ENCODE results near the gene LUZP4. TPM values are rescaled to one million over a fixed set of nuclear protein-coding genes. Genes with fewer than 3 reads are reported as not detected.

Gene LUZP4
- polyA plus RNA-seq, 1 of the 3 experiments (the other 2 are of a cell fraction) = not detected

DNA sequence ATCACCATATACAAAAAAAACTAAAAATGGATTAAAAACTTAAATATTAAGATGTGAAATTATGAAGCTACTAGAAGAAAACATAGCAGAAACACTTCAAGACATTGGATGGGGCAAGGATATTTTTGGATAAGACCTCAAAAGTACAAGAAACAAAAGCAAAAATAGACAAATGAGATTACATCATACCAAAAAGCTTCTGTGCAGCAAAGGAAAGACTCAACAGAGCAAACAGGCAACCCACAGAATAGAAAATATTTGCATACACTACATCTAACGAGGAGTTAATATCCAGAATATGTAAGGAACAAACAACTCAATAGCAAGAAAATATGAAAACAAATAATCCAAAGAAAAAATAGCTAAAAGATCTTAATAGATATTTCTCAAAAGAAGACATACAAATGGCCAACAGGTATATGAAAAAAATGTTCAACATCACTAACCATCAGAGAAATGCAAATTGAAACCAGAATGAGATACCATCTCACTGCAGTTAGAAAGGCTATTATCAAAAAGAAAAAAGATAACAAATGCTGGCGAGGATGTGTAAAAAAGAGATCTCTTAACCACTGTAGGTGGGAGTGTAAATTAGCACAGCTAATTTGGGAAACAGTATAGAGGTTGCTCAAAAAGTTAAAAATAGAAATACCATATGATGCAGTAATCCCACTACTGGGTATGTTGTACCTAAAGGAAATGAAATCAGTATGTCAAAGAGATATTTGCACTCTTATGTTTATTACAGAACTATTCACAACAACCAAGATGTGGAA lies 37.9 kb upstream of the LUZP4 start:
- no peak overlapping the region for H3K27ac ChIP-seq (ENCODE audit: low read depth in 2 of 2, low read length in 1 of 2)
- no peaks in the 10 kb centered on the region for H4K20me1 ChIP-seq (ENCODE audit: insufficient read depth)
- no peaks in the 10 kb centered on the region; the same call in 1 of the 2 replicates for H3K9me2 ChIP-seq
- ChIA-PET CTCF (no interaction called here), POLR2A (no interaction called here)
- no peaks in the 10 kb centered on the region for H3K9me3 ChIP-seq
- H3K79me2 ChIP-seq (ENCODE audit: insufficient read depth) = no peaks in the 10 kb centered on the region
- no peak for DNase-seq
- no peaks in the 10 kb centered on the region for H3F3A ChIP-seq (replicated peaks; ENCODE audit: insufficient read depth)
- H3K4me2 ChIP-seq = no peak overlapping the region
- no peak overlapping the region for H2AFZ ChIP-seq (ENCODE audit: low read depth)
- H3K4me3 ChIP-seq (ENCODE audit: low read depth in 2 of 2, low read length in 1 of 2) = no peak overlapping the region
- 48% methylated on average over 2 of the region's 2 CpGs for WGBS (ENCODE audit: low lambda C conversion rate)
- no peaks in the 10 kb centered on the region for H3K27me3 ChIP-seq (ENCODE audit: insufficient read depth)
- no peak overlapping the region for H3K9ac ChIP-seq
- no peaks in the 10 kb centered on the region for H3K36me3 ChIP-seq (replicated peaks in 1 of 2; ENCODE audit: control insufficient read depth in 1 of 2, insufficient read depth in 2 of 2, low read length in 1 of 2)
- no peaks in the 10 kb centered on the region for H3K4me1 ChIP-seq (ENCODE audit: control insufficient read depth in 1 of 2, insufficient read depth in 2 of 2, low read depth in 1 of 2, low read length in 1 of 2)
- TF ChIP-seq RXRA (IDR thresholded peaks at IDR 0.05; ENCODE audit: borderline replicate concordance, low read depth) = no peak
- no peak for TF ChIP-seq FOXJ3 (CRISPR knock-in tag; IDR thresholded peaks at IDR 0.05)
- no peak for TF ChIP-seq GABPA (IDR thresholded peaks at IDR 0.05; ENCODE audit: low read depth)
- TF ChIP-seq FOSL2 (IDR thresholded peaks at IDR 0.05; ENCODE audit: borderline replicate concordance, low read depth) = no peak
- TF ChIP-seq NFIC (IDR thresholded peaks at IDR 0.05; ENCODE audit: borderline replicate concordance) = no peak
- TF ChIP-seq POLR2AphosphoS5 (IDR thresholded peaks at IDR 0.05; ENCODE audit: low read depth, low read length) = no peak
- no peak for TF ChIP-seq NRF1 (IDR thresholded peaks at IDR 0.05; ENCODE audit: low read depth, low read length)
- TF ChIP-seq JUND (IDR thresholded peaks at IDR 0.05) = no peak
- TF ChIP-seq CHD2 (IDR thresholded peaks at IDR 0.05; ENCODE audit: low read length, partially characterized antibody) = no peak
- no peak for TF ChIP-seq FOXM1 (IDR thresholded peaks at IDR 0.05; ENCODE audit: low read depth)
- no peak for TF ChIP-seq MXI1 (IDR thresholded peaks at IDR 0.05; ENCODE audit: low read depth, low read length)

DNA sequence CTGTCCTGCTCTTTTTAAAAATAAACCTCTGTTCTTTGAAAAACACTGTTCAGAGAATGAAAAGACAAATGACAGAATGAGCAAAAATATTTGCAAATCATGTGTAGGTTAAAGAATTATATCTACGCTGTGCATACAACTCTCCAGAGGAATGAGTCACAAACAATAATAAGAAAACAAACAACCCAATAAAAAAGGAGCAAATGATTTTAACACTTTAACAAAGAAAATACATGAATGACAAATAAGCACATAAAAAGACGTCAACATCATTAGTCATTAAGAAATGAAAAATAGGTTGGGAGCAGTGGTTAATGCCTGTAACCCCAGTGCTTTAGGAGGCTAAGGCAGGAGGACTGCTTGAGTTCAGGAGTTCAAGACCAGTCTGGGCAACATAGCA lies 34.5 kb upstream of the LUZP4 start:
- H3K9ac ChIP-seq = no peak overlapping the region
- H3K4me3 ChIP-seq (ENCODE audit: low read depth in 2 of 2, low read length in 1 of 2) = no peak overlapping the region
- DNase-seq = no peak
- no peak for TF ChIP-seq CHD2 (IDR thresholded peaks at IDR 0.05; ENCODE audit: low read length, partially characterized antibody)
- TF ChIP-seq RXRA (IDR thresholded peaks at IDR 0.05; ENCODE audit: borderline replicate concordance, low read depth) = no peak
- no peak for TF ChIP-seq MXI1 (IDR thresholded peaks at IDR 0.05; ENCODE audit: low read depth, low read length)
- no peak overlapping the region for H3K27ac ChIP-seq (ENCODE audit: low read depth in 2 of 2, low read length in 1 of 2)
- no peak overlapping the region for H2AFZ ChIP-seq (ENCODE audit: low read depth)
- ChIA-PET POLR2A (no interaction called here), CTCF (no interaction called here)
- H3K9me3 ChIP-seq = no peaks in the 10 kb centered on the region
- H3K36me3 ChIP-seq (replicated peaks in 1 of 2; ENCODE audit: control insufficient read depth in 1 of 2, insufficient read depth in 2 of 2, low read length in 1 of 2) = no peaks in the 10 kb centered on the region
- H3K4me2 ChIP-seq = no peak overlapping the region
- H3K27me3 ChIP-seq (ENCODE audit: insufficient read depth) = no peaks in the 10 kb centered on the region
- no peaks in the 10 kb centered on the region for H3F3A ChIP-seq (replicated peaks; ENCODE audit: insufficient read depth)
- no peaks in the 10 kb centered on the region; the same call in 1 of the 2 replicates for H3K9me2 ChIP-seq
- no peaks in the 10 kb centered on the region for H4K20me1 ChIP-seq (ENCODE audit: insufficient read depth)
- H3K4me1 ChIP-seq (ENCODE audit: control insufficient read depth in 1 of 2, insufficient read depth in 2 of 2, low read depth in 1 of 2, low read length in 1 of 2) = no peaks in the 10 kb centered on the region
- WGBS (ENCODE audit: low lambda C conversion rate) = 50% methylated on average over 2 of the region's 2 CpGs
- no peaks in the 10 kb centered on the region for H3K79me2 ChIP-seq (ENCODE audit: insufficient read depth)

DNA sequence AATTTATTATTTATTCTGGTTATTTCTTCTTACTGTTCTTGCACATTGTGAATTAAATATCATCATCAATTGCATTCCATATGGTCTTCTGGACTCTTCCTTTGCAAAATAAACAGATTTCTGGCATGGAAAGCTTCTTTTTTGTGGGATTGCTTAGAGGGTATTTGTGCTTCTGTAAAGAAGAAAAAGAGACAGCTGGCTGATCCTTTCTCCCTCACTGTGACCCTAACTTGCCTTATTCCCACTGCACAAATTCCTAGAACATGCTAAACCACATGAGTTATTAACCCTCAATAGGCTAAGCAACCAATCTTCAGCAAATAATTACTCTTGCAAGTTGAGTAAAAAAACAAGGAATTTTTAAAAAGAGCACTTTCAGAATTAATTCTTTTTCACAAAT lies 31.8 kb upstream of the LUZP4 start:
- no peaks in the 10 kb centered on the region for H3K36me3 ChIP-seq (replicated peaks in 1 of 2; ENCODE audit: control insufficient read depth in 1 of 2, insufficient read depth in 2 of 2, low read length in 1 of 2)
- no peaks in the 10 kb centered on the region for H4K20me1 ChIP-seq (ENCODE audit: insufficient read depth)
- H3K27me3 ChIP-seq (ENCODE audit: insufficient read depth) = no peaks in the 10 kb centered on the region
- ChIA-PET POLR2A (no interaction called here), CTCF (no interaction called here)
- H3K9ac ChIP-seq = no peak overlapping the region
- TF ChIP-seq RXRA (IDR thresholded peaks at IDR 0.05; ENCODE audit: borderline replicate concordance, low read depth) (no peak), NFIC (IDR thresholded peaks at IDR 0.05; ENCODE audit: borderline replicate concordance) (no peak)
- H2AFZ ChIP-seq (ENCODE audit: low read depth) = no peak overlapping the region
- H3K9me2 ChIP-seq = no peaks in the 10 kb centered on the region; the same call in 1 of the 2 replicates
- H3K79me2 ChIP-seq (ENCODE audit: insufficient read depth) = no peaks in the 10 kb centered on the region
- DNase-seq = no peak
- H3F3A ChIP-seq (replicated peaks; ENCODE audit: insufficient read depth) = no peaks in the 10 kb centered on the region
- no peak overlapping the region for H3K4me2 ChIP-seq
- no peaks in the 10 kb centered on the region for H3K9me3 ChIP-seq
- no peaks in the 10 kb centered on the region for H3K4me1 ChIP-seq (ENCODE audit: control insufficient read depth in 1 of 2, insufficient read depth in 2 of 2, low read depth in 1 of 2, low read length in 1 of 2)
- H3K4me3 ChIP-seq (ENCODE audit: low read depth in 2 of 2, low read length in 1 of 2) = no peak overlapping the region
- no peak overlapping the region for H3K27ac ChIP-seq (ENCODE audit: low read depth in 2 of 2, low read length in 1 of 2)

Data from SK-N-SH (cell line).